HepG2 (cell line): ENCODE measurements around the gene ACVRL1. TPM values are rescaled to one million over a fixed set of nuclear protein-coding genes. Genes with fewer than 3 reads are reported as not detected.

Experiments
- ATAC-seq: fragments of 200-7000 bp; cut with Tn5 transposase; 3 replicates; pipeline ENCODE4 v1.9.1; 2020; ENCODE audit warnings: mild to moderate bottlenecking, moderate library complexity
- BruUV-seq: library from RNA; stranded (reverse); fragments of 400-500 nt; replicated peaks from 2 replicates; lab custom pipeline; 2021; lab: Mats Ljungman, UMichigan
- CTCF ChIA-PET: fragments of 300-600 bp; formaldehyde crosslinking; extraction: SDS; loops from one replicate; lab custom pipeline; 2021; ENCODE audit warnings: low total read pairs, inconsistent platforms, low intra/inter-chr PET ratio; lab: Yijun Ruan, JAX
- POLR2A ChIA-PET: fragments of 350-600 bp; sonication (Branson Sonifier 250); formaldehyde crosslinking; loops from one replicate; lab custom pipeline; 2020; ENCODE audit warnings: antibody characterized with exemption, inconsistent platforms; lab: Yijun Ruan, JAX
- DNase-seq: peaks from one replicate; pipeline ENCODE4 v3.0.0-alpha.2; 2015; ENCODE audit warnings: low spot score
- FAIRE-seq: peaks from 3 replicates; lab custom pipeline; 2011; peaks lifted over from hg19 to GRCh38; lab: Jason Lieb, UNC
- H2AFZ ChIP-seq: one replicate; pipeline ENCODE4 v1.6.1; 2011; ENCODE audit warnings: low read length, inconsistent platforms
- H3K27ac ChIP-seq: fragments of 300-600 bp; 3 replicates; pipeline ENCODE4 v1.8.0; 2011; ENCODE audit warnings: mixed run types, mild to moderate bottlenecking, mixed read lengths, low read length, inconsistent platforms; ENCODE audit not compliant: insufficient read depth; ENCODE audit errors: extremely low read length
- H3K27me3 ChIP-seq, 2 experiments: fragments of 200-600 bp in 1 of 2; 2 replicates in 1 of 2; 3 replicates in 1 of 2; pipeline versions ENCODE4 v1.6.0 to v1.8.0; 2011; ENCODE audit warnings: low read length in 2 of 2, mild to moderate bottlenecking in 2 of 2, moderate library complexity in 2 of 2, inconsistent platforms in 1 of 2; ENCODE audit not compliant: insufficient read depth in 2 of 2, control insufficient read depth in 1 of 2
- H3K36me3 ChIP-seq, 2 experiments: fragments of 200-600 bp in 1 of 2; replicated peaks in 1 of 2; 2 replicates in 1 of 2; 3 replicates in 1 of 2; pipeline versions ENCODE4 v1.5.1 to v1.8.0; 2011; ENCODE audit warnings: low read length in 2 of 2, inconsistent platforms in 1 of 2; ENCODE audit not compliant: insufficient read depth in 2 of 2, control insufficient read depth in 1 of 2
- H3K4me1 ChIP-seq: 2 replicates; pipeline ENCODE4 v1.5.1; 2012; ENCODE audit warnings: low read length, inconsistent platforms; ENCODE audit not compliant: insufficient read depth
- H3K4me2 ChIP-seq: 2 replicates; pipeline ENCODE4 v1.6.0; 2011; ENCODE audit warnings: low read depth, low read length, inconsistent platforms
- H3K4me3 ChIP-seq, 3 experiments: fragments of 200-600 bp in 1 of 3; sonication (generic), shearing (Covaris generic) in 1 of 3; replicated peaks in 1 of 3; 2 replicates each; pipeline ENCODE4 v1.5.1; 2011 to 2016; ENCODE audit warnings: low read length in 3 of 3, inconsistent platforms in 2 of 3, low read depth in 2 of 3, mild to moderate bottlenecking in 2 of 3, control low read depth in 1 of 3, mixed read lengths in 1 of 3; ENCODE audit not compliant: insufficient read depth in 1 of 3
- H3K79me2 ChIP-seq: one replicate; pipeline ENCODE4 v1.6.1; 2011; ENCODE audit warnings: low read length, inconsistent platforms; ENCODE audit not compliant: insufficient read depth
- H3K9ac ChIP-seq: 2 replicates; pipeline ENCODE4 v1.6.0; 2011; ENCODE audit warnings: mild to moderate bottlenecking, low read depth, low read length, inconsistent platforms; ENCODE audit not compliant: insufficient read depth
- H3K9me3 ChIP-seq: 2 replicates; pipeline ENCODE4 v1.5.1; 2012; ENCODE audit warnings: mild to moderate bottlenecking, low read length
- H4K20me1 ChIP-seq: 2 replicates; pipeline ENCODE4 v1.6.0; 2011; ENCODE audit warnings: inconsistent platforms, mild to moderate bottlenecking, low read length, moderate library complexity; ENCODE audit not compliant: insufficient read depth
- ASH2L ChIP-seq: fragments of 300-600, 200-600 bp; sonication (generic); IDR thresholded peaks from 2 replicates; pipeline ENCODE4 v1.7.0; 2017; ENCODE audit warnings: low read depth, mild to moderate bottlenecking, moderate library complexity, mixed read lengths, low read length; ENCODE audit not compliant: insufficient read length
- KMT2A ChIP-seq: sonication (generic); formaldehyde crosslinking; IDR thresholded peaks from 2 replicates; pipeline ENCODE4 v1.4.0; 2020; ENCODE audit warnings: missing genetic modification reagents
- MIER3 ChIP-seq: IDR thresholded peaks from 2 replicates; pipeline ENCODE4 v1.6.1; 2016; ENCODE audit warnings: missing compliant biosample characterization, borderline replicate concordance
- SP4 ChIP-seq: sonication (generic); formaldehyde crosslinking; IDR thresholded peaks from 2 replicates; pipeline ENCODE4 v1.8.1; 2023; ENCODE audit warnings: mild to moderate bottlenecking, missing genetic modification reagents
- THYN1 ChIP-seq: sonication (generic); formaldehyde crosslinking; IDR thresholded peaks from 2 replicates; pipeline ENCODE4 v1.8.1; 2023; ENCODE audit warnings: low read depth, mild to moderate bottlenecking, moderate library complexity, missing genetic modification reagents, borderline replicate concordance
- ZBTB8A ChIP-seq: sonication (generic); formaldehyde crosslinking; IDR thresholded peaks from 2 replicates; pipeline ENCODE4 v1.4.0; 2020; ENCODE audit warnings: mild to moderate bottlenecking, low read depth, missing genetic modification reagents, borderline replicate concordance
- ZMAT5 ChIP-seq: sonication (generic); formaldehyde crosslinking; IDR thresholded peaks from 2 replicates; pipeline ENCODE4 v1.5.0; 2020; ENCODE audit warnings: mild to moderate bottlenecking, low read depth, missing genetic modification reagents, borderline replicate concordance
- ZNF101 ChIP-seq: sonication (generic); formaldehyde crosslinking; IDR thresholded peaks from 2 replicates; pipeline ENCODE4 v1.4.0; 2020; ENCODE audit warnings: mild to moderate bottlenecking, low read depth, missing genetic modification reagents, borderline replicate concordance
- ZNF318 ChIP-seq: sonication (generic); formaldehyde crosslinking; IDR thresholded peaks from 2 replicates; pipeline ENCODE4 v1.4.0; 2020; ENCODE audit warnings: mild to moderate bottlenecking, missing genetic modification reagents
- ZNF432 ChIP-seq: sonication (generic); formaldehyde crosslinking; IDR thresholded peaks from 2 replicates; pipeline ENCODE4 v1.5.0; 2020; ENCODE audit warnings: missing genetic modification reagents, mild to moderate bottlenecking, borderline replicate concordance
- ZNF720 ChIP-seq: sonication (generic); formaldehyde crosslinking; IDR thresholded peaks from 2 replicates; pipeline ENCODE4 v1.4.0; 2020; ENCODE audit warnings: missing genetic modification reagents
- ZNF737 ChIP-seq: sonication (generic); formaldehyde crosslinking; IDR thresholded peaks from 2 replicates; pipeline ENCODE4 v1.5.0; 2020; ENCODE audit warnings: missing genetic modification reagents, mild to moderate bottlenecking, borderline replicate concordance
- WGBS: methylation state at CpG from one replicate; pipeline ENCODE4 v1.1.6; 2017; ENCODE audit warnings: low lambda C conversion rate; 5-methylcytosine and 5-hydroxymethylcytosine counted together
- in situ Hi-C: cut with HindIII; loops from 2 replicates; pipeline ENCODE4 v1.10.0; 2017; ENCODE audit warnings: low pct_unique_long_range_greater_than_20kb; ENCODE audit not compliant: extremely low pct_ligation_motif_present
- intact Hi-C: fragments of 100-400 bp; cut with micrococcal nuclease; formaldehyde crosslinking; loops from one replicate; pipeline ENCODE4 v1.10.0; 2022; ENCODE audit not compliant: unreplicated experiment
- polyA plus RNA-seq, 8 experiments: library from polyadenylated mRNA; depleted of rRNA in 3 of 8; stranded (reverse) in 7 of 8; unstranded in 1 of 8; fragments of >200 nt; fragmentation: Illumina TruSeq in 4 of 8; extraction: Trizol in 4 of 8; gene quantifications; 2 replicates each; pipeline versions ENCODE4 v1.2.1 to v1.2.3, GENCODE V29; 2011 to 2016; ENCODE audit warnings: low read depth in 4 of 8, missing spikeins in 1 of 8, mixed read lengths in 1 of 8; ENCODE audit not compliant: insufficient read depth in 1 of 8
- total RNA-seq, 5 experiments: library from RNA; depleted of rRNA; stranded (reverse); fragments of >200 nt; fragmentation: Illumina TruSeq; extraction: Trizol; gene quantifications; 2 replicates each; pipeline ENCODE4 v1.2.3, GENCODE V29; 2016; ENCODE audit warnings: low read depth in 1 of 5
- TF ChIP-seq, protein P1 (sequence below): sonication (generic); formaldehyde crosslinking; IDR thresholded peaks from 2 replicates; pipeline ENCODE4 v1.5.0; 2020; ENCODE audit warnings: missing genetic modification reagents, mild to moderate bottlenecking, borderline replicate concordance

Gene ACVRL1
- total and polyA plus RNA-seq, 2 of the 13 experiments (the other 11 are each of a cell fraction or from before 2014, with no cell fraction given) = not detected

DNA sequence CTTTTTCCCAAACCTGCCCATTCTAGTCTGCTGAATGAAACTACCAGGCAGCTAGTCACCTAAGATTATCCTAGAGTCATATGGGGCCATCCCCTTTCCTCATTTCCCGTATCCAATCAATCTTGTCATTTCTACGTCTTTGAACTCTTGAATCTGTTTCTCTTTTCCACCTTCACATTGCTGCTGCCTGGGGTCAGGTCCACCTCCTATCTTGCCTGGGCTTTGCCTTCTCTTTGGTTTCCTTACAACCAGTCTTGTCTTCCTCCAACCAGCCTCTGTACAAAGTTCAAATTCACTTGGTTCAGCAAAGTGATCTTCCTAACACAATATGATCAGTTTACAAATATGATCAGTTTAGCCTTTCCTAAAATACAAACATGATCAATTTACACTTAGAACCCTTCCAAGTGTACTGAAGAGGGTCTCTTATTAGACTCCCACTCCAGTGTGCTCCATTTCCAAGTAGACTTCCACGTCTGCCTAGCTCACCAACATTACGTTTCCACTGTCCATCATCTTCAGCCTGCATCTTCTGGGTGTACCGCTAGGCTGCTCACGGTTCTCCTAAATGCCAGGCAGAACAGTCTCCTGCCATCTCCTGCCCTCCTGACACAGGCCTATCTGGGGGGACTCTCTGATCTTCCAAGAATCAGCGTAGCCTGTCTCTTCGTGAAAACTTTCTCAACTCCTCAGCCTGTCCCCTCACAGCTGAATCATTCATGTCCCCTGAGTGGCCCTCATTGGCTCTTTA lies 40.1 kb downstream of the ACVRL1 start (continued):
- TF ChIP-seq THYN1 (CRISPR knock-in tag) = no peak

- H3K4me1 ChIP-seq = peaks cover 7% of the 10 kb centered on the region
- H3K9ac ChIP-seq = no peak overlapping the region
- H3K9me3 ChIP-seq = no peaks in the 10 kb centered on the region
- no peaks in the 10 kb centered on the region for H3K36me3 ChIP-seq
- no peaks in the 10 kb centered on the region for H4K20me1 ChIP-seq
- FAIRE-seq (no peak), ATAC-seq (no peak), DNase-seq (no peak)
- H3K4me2 ChIP-seq = no peak overlapping the region
- H2AFZ ChIP-seq = no peak overlapping the region
- peaks cover 5 to 42% of the 10 kb centered on the region in 2 experiments for H3K27me3 ChIP-seq
- ChIA-PET POLR2A (interaction anchor here (0.9 kb wide), 1 partner anchor 29 kb away, joined by 3 read pairs; no protein-coding TSS in a partner anchor), CTCF (no interaction called here)
- H3K27ac ChIP-seq = no peak overlapping the region
- in situ Hi-C loops = no loop called here
- H3K4me3 ChIP-seq = no peak overlapping the region
- intact Hi-C loops = no loop called here
- BruUV-seq = no TSS peak
- H3K79me2 ChIP-seq = peaks cover 12% of the 10 kb centered on the region
- WGBS = 65% methylated on average over 6 of the region's 6 CpGs
- TF ChIP-seq KMT2A (no peak), ZNF318 (no peak), ZNF432 (CRISPR knock-in tag) (no peak), ZNF737 (CRISPR knock-in tag) (no peak), ZNF101 (CRISPR knock-in tag) (no peak), ZBTB8A (no peak), SP4 (CRISPR knock-in tag) (no peak), ZNF720 (CRISPR knock-in tag) (no peak), ZMAT5 (CRISPR knock-in tag) (no peak), MIER3 (no peak), ASH2L (no peak)
- TF ChIP-seq, protein P1, sequence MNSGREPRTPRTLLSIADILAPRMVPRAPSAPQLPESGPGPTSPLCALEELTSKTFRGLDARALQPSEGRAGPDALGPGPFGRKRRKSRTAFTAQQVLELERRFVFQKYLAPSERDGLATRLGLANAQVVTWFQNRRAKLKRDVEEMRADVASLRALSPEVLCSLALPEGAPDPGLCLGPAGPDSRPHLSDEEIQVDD (CRISPR knock-in tag) = no peak
These were observed 40.8 kb downstream of the ACVRL1 start for GRCh38 chr12:51948066-51948465.
